GM23338 (cell line): ENCODE measurements around the gene SLC16A5. TPM values are rescaled to one million over a fixed set of nuclear protein-coding genes. Genes with fewer than 3 reads are reported as not detected.

Source experiments
- ATAC-seq: fragments of 200-7000 bp; cut with Tn5 transposase; 3 replicates; pipeline ENCODE4 v1.9.1; 2020
- DNase-seq: peaks from one replicate; pipeline ENCODE4 v3.0.0-alpha.2; 2015; ENCODE audit warnings: low spot score
- H2AFZ ChIP-seq: fragments of 200-600 bp; sonication (generic); 2 replicates; pipeline ENCODE4 v1.8.0; 2016; ENCODE audit warnings: antibody characterized with exemption, mild to moderate bottlenecking, moderate library complexity
- H3F3A ChIP-seq: fragments of 200-600 bp; sonication (generic); replicated peaks from 2 replicates; pipeline ENCODE4 v1.8.0; 2017; ENCODE audit warnings: antibody characterized with exemption, mixed run types, low read depth
- H3K27ac ChIP-seq: fragments of 200-600 bp; sonication (generic); 2 replicates; pipeline ENCODE4 v1.6.1; 2016; ENCODE audit warnings: low read depth
- H3K27me3 ChIP-seq: fragments of 200-600 bp; sonication (generic); 2 replicates; pipeline ENCODE4 v1.8.0; 2016; ENCODE audit warnings: mild to moderate bottlenecking, mixed run types, moderate library complexity; ENCODE audit not compliant: insufficient read depth
- H3K36me3 ChIP-seq: fragments of 200-600 bp; sonication (generic); 2 replicates; pipeline ENCODE4 v1.8.0; 2016; ENCODE audit warnings: mild to moderate bottlenecking; ENCODE audit not compliant: insufficient read depth
- H3K4me1 ChIP-seq: fragments of 200-600 bp; sonication (generic); 2 replicates; pipeline ENCODE4 v1.8.0; 2016; ENCODE audit warnings: mild to moderate bottlenecking, moderate library complexity; ENCODE audit not compliant: insufficient read depth
- H3K4me2 ChIP-seq: fragments of 200-600 bp; sonication (generic); 2 replicates; pipeline ENCODE4 v1.7.1; 2017; ENCODE audit warnings: mixed run types
- H3K4me3 ChIP-seq: fragments of 200-600 bp; sonication (generic); 2 replicates; pipeline ENCODE4 v1.6.1; 2016; ENCODE audit warnings: mixed run types
- H3K79me2 ChIP-seq: fragments of 200-600 bp; sonication (generic); replicated peaks from 2 replicates; pipeline ENCODE4 v1.8.0; 2017; ENCODE audit warnings: mild to moderate bottlenecking; ENCODE audit not compliant: insufficient read depth
- H3K9me2 ChIP-seq: fragments of 200-600 bp; sonication (generic); 2 replicates; pipeline ENCODE4 v1.8.0; 2017; ENCODE audit not compliant: insufficient read depth
- H4K20me1 ChIP-seq: fragments of 200-600 bp; sonication (generic); replicated peaks from 2 replicates; pipeline ENCODE4 v1.8.0; 2017; ENCODE audit warnings: mild to moderate bottlenecking; ENCODE audit not compliant: insufficient read depth
- H3K27ac Mint-ChIP-seq: 2 replicates; pipeline ENCODE4 v1.8.0; 2020; ENCODE audit warnings: inconsistent platforms, mild to moderate bottlenecking, moderate library complexity, mixed read lengths
- H3K27me3 Mint-ChIP-seq: 3 replicates; pipeline ENCODE4 v1.8.0; 2022; ENCODE audit warnings: low read depth, mild to moderate bottlenecking, moderate library complexity, mixed read lengths, inconsistent platforms; ENCODE audit not compliant: insufficient read depth, poor library complexity
- H3K36me3 Mint-ChIP-seq: 3 replicates; pipeline ENCODE4 v1.8.0; 2021; ENCODE audit warnings: low read depth, mild to moderate bottlenecking, inconsistent platforms, moderate library complexity, mixed read lengths
- H3K4me1 Mint-ChIP-seq: 3 replicates; pipeline ENCODE4 v1.8.0; 2020; ENCODE audit warnings: mild to moderate bottlenecking, inconsistent platforms, mixed read lengths
- H3K4me3 Mint-ChIP-seq: 3 replicates; pipeline ENCODE4 v1.8.0; 2021; ENCODE audit warnings: moderate library complexity, mild to moderate bottlenecking, inconsistent platforms, mixed read lengths
- H3K9me3 Mint-ChIP-seq: 3 replicates; pipeline ENCODE4 v1.8.0; 2020; ENCODE audit warnings: moderate library complexity, mild to moderate bottlenecking, inconsistent platforms, mixed read lengths
- CREB1 ChIP-seq: fragments of 250-450 bp; sonication (Bioruptor Pico); IDR thresholded peaks from 2 replicates; pipeline ENCODE4 v1.5.0; 2020; ENCODE audit warnings: low read depth, mild to moderate bottlenecking, moderate library complexity
- EZH2 ChIP-seq: fragments of 200-600 bp; sonication (generic); IDR thresholded peaks from one replicate; pipeline ENCODE4 v1.8.0; 2017; ENCODE audit warnings: antibody characterized with exemption, mild to moderate bottlenecking, low read depth; ENCODE audit not compliant: unreplicated experiment
- EZH2phosphoT487 ChIP-seq: fragments of 200-600 bp; sonication (generic); IDR thresholded peaks from one replicate; pipeline ENCODE4 v1.8.1; 2018; ENCODE audit warnings: antibody characterized with exemption; ENCODE audit not compliant: unreplicated experiment
- JUNB ChIP-seq: IDR thresholded peaks from one replicate; pipeline ENCODE4 v1.6.1; 2016; ENCODE audit warnings: antibody characterized with exemption; ENCODE audit not compliant: unreplicated experiment
- STAT1 ChIP-seq: IDR thresholded peaks from one replicate; pipeline ENCODE4 v1.6.1; 2016; ENCODE audit warnings: antibody characterized with exemption; ENCODE audit not compliant: unreplicated experiment
- ZNF114 ChIP-seq: fragments of 250-450 bp; sonication (Bioruptor Pico); IDR thresholded peaks from 2 replicates; pipeline ENCODE4 v1.5.0; 2020; ENCODE audit warnings: mild to moderate bottlenecking, moderate library complexity
- ZNF331 ChIP-seq: fragments of 250-450 bp; sonication (Bioruptor Pico); IDR thresholded peaks from 2 replicates; pipeline ENCODE4 v1.5.0; 2020; ENCODE audit warnings: low read depth, mild to moderate bottlenecking, moderate library complexity
- polyA plus RNA-seq: library from polyadenylated mRNA; unstranded; fragments of >200 nt; fragmentation: Nextera tagmentation; extraction: Ambion mirVana; gene quantifications from 2 replicates; pipeline ENCODE4 v1.2.1, GENCODE V29; 2016
- total RNA-seq: library from RNA; depleted of rRNA; stranded (reverse); fragments of >200 nt; shearing (Covaris generic); gene quantifications from 2 replicates; pipeline ENCODE4 v1.2.3, GENCODE V29; 2014
- TF ChIP-seq, protein P1 (sequence below), 2 experiments: fragments of 200-600 bp in 1 of 2; sonication (generic) in 1 of 2; conservative IDR thresholded peaks; 2 replicates each; pipeline versions ENCODE4 v1.5.1 to v1.6.1; 2016 to 2017; ENCODE audit warnings: antibody characterized with exemption in 2 of 2, low read depth in 2 of 2, mild to moderate bottlenecking in 2 of 2, moderate library complexity in 1 of 2
- TF ChIP-seq, protein P2 (sequence below): IDR thresholded peaks from 2 replicates; pipeline ENCODE4 v1.6.1; 2016; ENCODE audit warnings: antibody characterized with exemption

SLC16A5 gene
- total and polyA plus RNA-seq, 2 experiments from 2014 or later, result 7.3 to 40.0 TPM

DNA sequence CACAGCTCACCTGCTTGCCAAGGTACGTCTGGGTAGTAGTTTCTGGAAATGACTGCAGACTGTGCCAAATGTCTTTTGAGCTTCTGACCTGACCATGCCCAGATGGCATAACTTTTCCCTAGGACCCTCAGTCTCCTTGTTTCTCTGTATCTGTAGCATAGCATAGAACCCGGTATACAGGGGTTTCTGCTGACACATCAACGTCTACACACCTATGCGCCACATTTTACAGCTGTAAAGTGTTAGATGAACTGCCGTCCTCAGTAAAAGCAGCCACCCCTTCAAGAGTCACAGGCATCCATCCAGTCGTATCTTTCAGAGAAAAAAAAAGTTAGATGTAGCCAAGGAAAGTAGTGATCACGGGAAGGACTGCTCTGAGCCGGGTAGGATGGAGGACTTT lies 23.3 kb upstream of the SLC16A5 start:
- Mint-ChIP-seq H3K9me3 (no peaks in the 10 kb centered on the region), H3K4me3 (no peak overlapping the region), H3K27ac (no peak overlapping the region), H3K36me3 (peaks cover 54% of the 10 kb centered on the region), H3K4me1 (no peaks in the 10 kb centered on the region), H3K27me3 (peaks cover 10% of the 10 kb centered on the region)
- TF ChIP-seq STAT1 (no peak), ZNF331 (CRISPR knock-in tag) (no peak), EZH2 (no peak)
- ATAC-seq (no peak), DNase-seq (no peak)
- H3K4me3 ChIP-seq, result no peak overlapping the region
- no peak overlapping the region for H3K4me2 ChIP-seq
- H3F3A ChIP-seq, result 0 out of 2 replicates have a peak, but pooled peaks cover 4% of the 10 kb centered on the region
- H3K79me2 ChIP-seq, result no peaks in the 10 kb centered on the region
- no peaks in the 10 kb centered on the region for H3K9me2 ChIP-seq
- no peak overlapping the region for H2AFZ ChIP-seq
- H3K27ac ChIP-seq, result no peak overlapping the region
- no peaks in the 10 kb centered on the region for H3K4me1 ChIP-seq
- H3K27me3 ChIP-seq, result no peaks in the 10 kb centered on the region
- H4K20me1 ChIP-seq, result peaks cover 10% of the 10 kb centered on the region; the same call in 1 of the 2 replicates
- peaks cover 36% of the 10 kb centered on the region for H3K36me3 ChIP-seq

- H3K4me3 ChIP-seq, result no peak overlapping the region
- no peak overlapping the region for H3K4me3 Mint-ChIP-seq
- H3K4me1 ChIP-seq, result no peaks in the 10 kb centered on the region
- H3K36me3 Mint-ChIP-seq, result peaks cover 49% of the 10 kb centered on the region
- DNase-seq (peak; percentile 73), ATAC-seq (peak; percentile 71)
- no peaks in the 10 kb centered on the region for H3K4me1 Mint-ChIP-seq
- H3K27ac Mint-ChIP-seq, result no peak overlapping the region
- no peaks in the 10 kb centered on the region for H3K9me2 ChIP-seq
- no peak overlapping the region for H3K27ac ChIP-seq
- H3K9me3 Mint-ChIP-seq, result no peaks in the 10 kb centered on the region
- peaks cover 10% of the 10 kb centered on the region; the same call in 1 of the 2 replicates for H4K20me1 ChIP-seq
- peaks cover 10% of the 10 kb centered on the region for H3K27me3 Mint-ChIP-seq
- H3K4me2 ChIP-seq, result no peak overlapping the region
- H3K79me2 ChIP-seq, result no peaks in the 10 kb centered on the region
- no peak for TF ChIP-seq CREB1 (CRISPR knock-in tag)
- TF ChIP-seq, protein P1, sequence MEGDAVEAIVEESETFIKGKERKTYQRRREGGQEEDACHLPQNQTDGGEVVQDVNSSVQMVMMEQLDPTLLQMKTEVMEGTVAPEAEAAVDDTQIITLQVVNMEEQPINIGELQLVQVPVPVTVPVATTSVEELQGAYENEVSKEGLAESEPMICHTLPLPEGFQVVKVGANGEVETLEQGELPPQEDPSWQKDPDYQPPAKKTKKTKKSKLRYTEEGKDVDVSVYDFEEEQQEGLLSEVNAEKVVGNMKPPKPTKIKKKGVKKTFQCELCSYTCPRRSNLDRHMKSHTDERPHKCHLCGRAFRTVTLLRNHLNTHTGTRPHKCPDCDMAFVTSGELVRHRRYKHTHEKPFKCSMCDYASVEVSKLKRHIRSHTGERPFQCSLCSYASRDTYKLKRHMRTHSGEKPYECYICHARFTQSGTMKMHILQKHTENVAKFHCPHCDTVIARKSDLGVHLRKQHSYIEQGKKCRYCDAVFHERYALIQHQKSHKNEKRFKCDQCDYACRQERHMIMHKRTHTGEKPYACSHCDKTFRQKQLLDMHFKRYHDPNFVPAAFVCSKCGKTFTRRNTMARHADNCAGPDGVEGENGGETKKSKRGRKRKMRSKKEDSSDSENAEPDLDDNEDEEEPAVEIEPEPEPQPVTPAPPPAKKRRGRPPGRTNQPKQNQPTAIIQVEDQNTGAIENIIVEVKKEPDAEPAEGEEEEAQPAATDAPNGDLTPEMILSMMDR (conservative IDR thresholded peaks at IDR 0.05; ENCODE audit: low read depth in 2 of 2), result peak; percentile 28 to 61; a peak in 3 of 4 replicates
- H3K36me3 ChIP-seq, result peaks cover 32% of the 10 kb centered on the region
- no peaks in the 10 kb centered on the region for H3K27me3 ChIP-seq
- H2AFZ ChIP-seq, result no peak overlapping the region
- 0 out of 2 replicates have a peak, but pooled peaks cover 3% of the 10 kb centered on the region for H3F3A ChIP-seq
Measured at GRCh38 chr17:75064867-75065561, 22.7 kb upstream of the SLC16A5 start.

DNA sequence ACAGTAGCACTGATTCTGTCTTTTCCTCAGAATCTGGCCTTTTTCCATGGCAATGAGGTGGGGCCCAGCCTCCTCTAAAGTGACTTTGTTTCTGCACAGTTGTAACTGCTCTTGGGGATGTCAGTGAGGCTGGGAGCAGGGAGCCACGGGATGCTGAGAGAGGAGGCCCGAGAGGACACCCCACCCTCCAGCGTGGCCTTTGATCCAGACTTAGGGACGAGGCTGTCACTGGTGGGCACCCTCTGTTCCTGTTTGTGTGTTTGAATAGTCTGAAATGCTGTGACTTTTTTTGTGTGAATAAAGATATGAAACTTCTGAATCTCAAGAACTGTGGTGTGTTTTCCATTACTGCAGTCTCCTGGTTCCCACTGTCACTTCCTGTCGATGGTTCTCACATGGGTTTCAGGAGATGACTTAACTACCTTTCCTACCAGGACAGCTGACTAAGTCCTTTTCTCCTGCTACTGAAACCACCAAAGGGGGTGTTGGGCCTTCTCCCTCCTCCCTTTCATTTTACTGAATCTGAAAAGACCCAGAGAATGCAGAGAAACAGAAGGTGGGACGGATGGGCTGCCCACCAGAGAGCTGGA lies 22.1 kb upstream of the SLC16A5 start:
- 0 out of 2 replicates have a peak, but pooled peaks cover 3% of the 10 kb centered on the region for H3F3A ChIP-seq
- H3K9me2 ChIP-seq, result no peaks in the 10 kb centered on the region
- no peak overlapping the region for H3K4me3 ChIP-seq
- Mint-ChIP-seq H3K4me3 (no peak overlapping the region), H3K27ac (peak overlapping the region; percentile 67; the same call in 1 of the 2 replicates), H3K36me3 (peaks cover 45% of the 10 kb centered on the region), H3K4me1 (no peaks in the 10 kb centered on the region), H3K9me3 (no peaks in the 10 kb centered on the region), H3K27me3 (peaks cover 10% of the 10 kb centered on the region)
- H3K36me3 ChIP-seq, result peaks cover 32% of the 10 kb centered on the region
- no peaks in the 10 kb centered on the region for H3K4me1 ChIP-seq
- H3K79me2 ChIP-seq, result no peaks in the 10 kb centered on the region
- ATAC-seq, result no peak
- H2AFZ ChIP-seq, result no peak overlapping the region
- 0 out of 2 replicates have a peak overlapping the region, but pooled peaks have one; percentile 72 for H3K27ac ChIP-seq
- peaks cover 10% of the 10 kb centered on the region; the same call in 1 of the 2 replicates for H4K20me1 ChIP-seq
- no peaks in the 10 kb centered on the region for H3K27me3 ChIP-seq
- H3K4me2 ChIP-seq, result no peak overlapping the region
- TF ChIP-seq ZNF331 (CRISPR knock-in tag) (no peak), JUNB (no peak), ZNF114 (CRISPR knock-in tag) (no peak), EZH2phosphoT487 (no peak)
- TF ChIP-seq, protein P2, sequence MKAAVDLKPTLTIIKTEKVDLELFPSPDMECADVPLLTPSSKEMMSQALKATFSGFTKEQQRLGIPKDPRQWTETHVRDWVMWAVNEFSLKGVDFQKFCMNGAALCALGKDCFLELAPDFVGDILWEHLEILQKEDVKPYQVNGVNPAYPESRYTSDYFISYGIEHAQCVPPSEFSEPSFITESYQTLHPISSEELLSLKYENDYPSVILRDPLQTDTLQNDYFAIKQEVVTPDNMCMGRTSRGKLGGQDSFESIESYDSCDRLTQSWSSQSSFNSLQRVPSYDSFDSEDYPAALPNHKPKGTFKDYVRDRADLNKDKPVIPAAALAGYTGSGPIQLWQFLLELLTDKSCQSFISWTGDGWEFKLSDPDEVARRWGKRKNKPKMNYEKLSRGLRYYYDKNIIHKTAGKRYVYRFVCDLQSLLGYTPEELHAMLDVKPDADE, result no peak
- TF ChIP-seq, protein P1 (conservative IDR thresholded peaks at IDR 0.05; ENCODE audit: low read depth in 2 of 2), result no peak
- no peak for DNase-seq
